ENCODE measurements around the gene APOF. TPM values are rescaled to one million over a fixed set of nuclear protein-coding genes. Genes with fewer than 3 reads are reported as not detected.

The APOF gene
- total and polyA plus RNA-seq, 9 of the 15 experiments (the other 6 are each of a cell fraction or from before 2014, with no cell fraction given) = 0.09 to 0.15 (median 0.12) TPM; not detected in 5

- TF ChIP-seq SFPQ (IDR thresholded peaks at IDR 0.05; ENCODE audit: low read depth, low read length) (no peak), SNIP1 (IDR thresholded peaks at IDR 0.05; ENCODE audit: low read depth) (no peak), ZHX1 (conservative IDR thresholded peaks at IDR 0.05; ENCODE audit: low read length) (no peak), CBFB (CRISPR knock-in tag; IDR thresholded peaks at IDR 0.05) (no peak), ZNF785 (CRISPR knock-in tag; IDR thresholded peaks at IDR 0.05) (no peak), HOXB6 (CRISPR knock-in tag; IDR thresholded peaks at IDR 0.05; ENCODE audit: borderline replicate concordance) (no peak), ZNF707 (CRISPR knock-in tag; conservative IDR thresholded peaks at IDR 0.05) (no peak; the same call in 1 of the 2 replicates), KLF6 (CRISPR knock-in tag; IDR thresholded peaks at IDR 0.05; ENCODE audit: borderline replicate concordance) (peak; percentile 21; the same call in 1 of the 2 replicates), BRF1 (IDR thresholded peaks at IDR 0.05; ENCODE audit: borderline replicate concordance, extremely low read depth, insufficient read length) (no peak), ZNF316 (IDR thresholded peaks at IDR 0.05) (no peak), ZNF75A (CRISPR knock-in tag; IDR thresholded peaks at IDR 0.05) (0 out of 2 replicates have a peak, but pooled peaks have one; percentile 22), ILK (tag; IDR thresholded peaks at IDR 0.05; ENCODE audit: borderline replicate concordance, low read depth) (no peak), RBM17 (IDR thresholded peaks at IDR 0.05; ENCODE audit: borderline replicate concordance, low read depth, low read length) (no peak), FIP1L1 (IDR thresholded peaks at IDR 0.05; ENCODE audit: low read depth, low read length, poor library complexity, severe bottlenecking) (no peak), MTF1 (CRISPR knock-in tag; IDR thresholded peaks at IDR 0.05; ENCODE audit: borderline replicate concordance) (no peak), RFX5 (IDR thresholded peaks at IDR 0.05; ENCODE audit: low read depth, low read length) (peak; percentile 10; the same call in 1 of the 2 replicates), ZNF717 (CRISPR knock-in tag; IDR thresholded peaks at IDR 0.05) (no peak), SRSF9 (IDR thresholded peaks at IDR 0.05; ENCODE audit: borderline replicate concordance, low read depth, low read length) (no peak), SRF (CRISPR knock-in tag; IDR thresholded peaks at IDR 0.05) (no peak), ZFP30 (CRISPR knock-in tag; IDR thresholded peaks at IDR 0.05; ENCODE audit: borderline replicate concordance) (no peak), NKRF (IDR thresholded peaks at IDR 0.05; ENCODE audit: borderline replicate concordance) (0 out of 2 replicates have a peak, but pooled peaks have one; percentile 4)
Measured at GRCh38 chr12:56333679-56334489, 28.8 kb downstream of the APOF start, which contains the start of gene PAN2 (continued).

All from K562 (cell line).